SK-N-SH (cell line): ENCODE data around the gene CRACR2A. TPM values are rescaled to one million over a fixed set of nuclear protein-coding genes. Genes with fewer than 3 reads are reported as not detected.

ENCODE experiments used
- CTCF ChIA-PET: fragments of 300-600, 350-600 bp; formaldehyde crosslinking; extraction: SDS; loops from one replicate; lab custom pipeline; 2021; lab: Yijun Ruan, JAX
- POLR2A ChIA-PET: fragments of 350-600 bp; sonication (Branson Sonifier 250); formaldehyde crosslinking; extraction: SDS; loops from one replicate; lab custom pipeline; 2020; ENCODE audit warnings: antibody characterized with exemption, inconsistent platforms; lab: Yijun Ruan, JAX
- DNase-seq: peaks from one replicate; pipeline ENCODE4 v3.0.0; 2012
- H2AFZ ChIP-seq: fragments of 200-600 bp; sonication (generic); 2 replicates; pipeline ENCODE4 v1.8.1; 2016; ENCODE audit warnings: antibody characterized with exemption, mild to moderate bottlenecking, low read depth
- H3F3A ChIP-seq: fragments of 200-600 bp; sonication (generic); replicated peaks from 2 replicates; pipeline ENCODE3; 2016; ENCODE audit warnings: antibody characterized with exemption, mild to moderate bottlenecking; ENCODE audit not compliant: insufficient read depth
- H3K27ac ChIP-seq, 2 experiments: fragments of 200-500 bp in 1 of 2; fragments of 200-600 bp in 1 of 2; sonication (Bioruptor generic) in 1 of 2; sonication (generic), shearing (Covaris generic) in 1 of 2; 2 replicates each; pipeline versions ENCODE4 v1.5.1 to v1.6.1; 2014 to 2016; ENCODE audit warnings: low read depth in 2 of 2, inconsistent platforms in 1 of 2, low read length in 1 of 2, mild to moderate bottlenecking in 1 of 2, mixed read lengths in 1 of 2
- H3K27me3 ChIP-seq: fragments of 200-600 bp; sonication (generic), shearing (Covaris generic); 2 replicates; pipeline ENCODE4 v1.6.1; 2016; ENCODE audit warnings: mixed run types; ENCODE audit not compliant: insufficient read depth
- H3K36me3 ChIP-seq, 2 experiments: fragments of 200-500 bp in 1 of 2; fragments of 200-600 bp in 1 of 2; sonication (Bioruptor generic) in 1 of 2; sonication (generic) in 1 of 2; replicated peaks in 1 of 2; 2 replicates each; pipeline versions ENCODE3 to v1.5.1; 2014 to 2016; ENCODE audit warnings: low read length in 1 of 2, mild to moderate bottlenecking in 1 of 2; ENCODE audit not compliant: insufficient read depth in 2 of 2, control insufficient read depth in 1 of 2
- H3K4me1 ChIP-seq, 2 experiments: fragments of 200-500 bp in 1 of 2; fragments of 200-600 bp in 1 of 2; sonication (Bioruptor generic) in 1 of 2; sonication (generic), shearing (Covaris generic) in 1 of 2; 2 replicates each; pipeline versions ENCODE4 v1.5.1 to v1.6.1; 2014 to 2016; ENCODE audit warnings: low read depth in 1 of 2, low read length in 1 of 2, mixed run types in 1 of 2; ENCODE audit not compliant: insufficient read depth in 2 of 2, control insufficient read depth in 1 of 2
- H3K4me2 ChIP-seq: fragments of 200-600 bp; sonication (generic), shearing (Covaris generic); 2 replicates; pipeline ENCODE4 v1.6.1; 2017; ENCODE audit warnings: mixed run types
- H3K4me3 ChIP-seq, 2 experiments: fragments of 200-500 bp in 1 of 2; fragments of 200-600 bp in 1 of 2; sonication (Bioruptor generic) in 1 of 2; sonication (generic), shearing (Covaris generic) in 1 of 2; 2 replicates each; pipeline versions ENCODE4 v1.5.1 to v1.8.1; 2014 to 2016; ENCODE audit warnings: low read depth in 2 of 2, inconsistent platforms in 1 of 2, low read length in 1 of 2, mild to moderate bottlenecking in 1 of 2, mixed read lengths in 1 of 2, moderate library complexity in 1 of 2
- H3K79me2 ChIP-seq: fragments of 200-600 bp; sonication (generic); 2 replicates; pipeline ENCODE4 v1.8.1; 2017; ENCODE audit warnings: mild to moderate bottlenecking; ENCODE audit not compliant: insufficient read depth
- H3K9ac ChIP-seq: fragments of 200-600 bp; sonication (generic); 2 replicates; pipeline ENCODE4 v1.6.1; 2017; ENCODE audit warnings: mixed run types
- H3K9me2 ChIP-seq: fragments of 200-600 bp; sonication (generic); 2 replicates; pipeline ENCODE4 v1.6.1; 2017; ENCODE audit warnings: mixed run types
- H3K9me3 ChIP-seq: fragments of 200-600 bp; sonication (generic); 2 replicates; pipeline ENCODE4 v1.6.1; 2017; ENCODE audit warnings: mixed run types, mild to moderate bottlenecking, moderate library complexity
- H4K20me1 ChIP-seq: fragments of 200-600 bp; sonication (generic); 2 replicates; pipeline ENCODE4 v1.6.1; 2017; ENCODE audit warnings: mild to moderate bottlenecking, mixed run types; ENCODE audit not compliant: insufficient read depth
- CHD2 ChIP-seq: fragments of 150-350 bp; IDR thresholded peaks from 2 replicates; pipeline ENCODE4 v1.6.1; 2018; ENCODE audit warnings: low read length; ENCODE audit not compliant: partially characterized antibody
- EZH2phosphoT487 ChIP-seq: fragments of 200-600 bp; sonication (generic); IDR thresholded peaks from 2 replicates; pipeline ENCODE4 v1.6.1; 2017; ENCODE audit warnings: low read depth, mixed run types, mild to moderate bottlenecking, antibody characterized with exemption, moderate library complexity, borderline replicate concordance
- FOSL2 ChIP-seq: IDR thresholded peaks from 2 replicates; pipeline ENCODE4 v1.4.0; 2012; ENCODE audit warnings: low read depth, mild to moderate bottlenecking, moderate library complexity, borderline replicate concordance
- FOXJ3 ChIP-seq: sonication (generic); formaldehyde crosslinking; IDR thresholded peaks from 2 replicates; pipeline ENCODE4 v1.5.1; 2020; ENCODE audit warnings: mild to moderate bottlenecking, missing genetic modification reagents
- FOXM1 ChIP-seq: IDR thresholded peaks from 2 replicates; pipeline ENCODE4 v1.4.0; 2012; ENCODE audit warnings: low read depth, mild to moderate bottlenecking
- GABPA ChIP-seq: IDR thresholded peaks from 2 replicates; pipeline ENCODE4 v1.4.0; 2012; ENCODE audit warnings: low read depth, mild to moderate bottlenecking
- MAX ChIP-seq: IDR thresholded peaks from 2 replicates; pipeline ENCODE4 v1.4.0; 2012; ENCODE audit warnings: low read depth
- MEF2A ChIP-seq: IDR thresholded peaks from 2 replicates; pipeline ENCODE4 v1.4.0; 2012; ENCODE audit warnings: low read depth, borderline replicate concordance
- PBX3 ChIP-seq: IDR thresholded peaks from 2 replicates; pipeline ENCODE4; 2012
- RAD21 ChIP-seq: IDR thresholded peaks from 2 replicates; pipeline ENCODE4 v1.6.1; 2012; ENCODE audit warnings: mild to moderate bottlenecking, low read length
- RCOR1 ChIP-seq: fragments of 150-350 bp; IDR thresholded peaks from 2 replicates; pipeline ENCODE4 v1.6.1; 2017; ENCODE audit warnings: antibody characterized with exemption, low read length
- SMC3 ChIP-seq: IDR thresholded peaks from 2 replicates; pipeline ENCODE4 v1.6.1; 2012; ENCODE audit warnings: low read depth, low read length, improper control_type of control experiment
- TAF1 ChIP-seq: IDR thresholded peaks from 2 replicates; pipeline ENCODE4 v1.6.1; 2012; ENCODE audit warnings: low read depth, mild to moderate bottlenecking, low read length, moderate library complexity, borderline replicate concordance
- TCF12 ChIP-seq: IDR thresholded peaks from 2 replicates; pipeline ENCODE4 v1.4.0; 2012
- USF1 ChIP-seq: IDR thresholded peaks from 2 replicates; pipeline ENCODE4 v1.4.0; 2012; ENCODE audit warnings: low read depth, borderline replicate concordance
- USF2 ChIP-seq: fragments of 150-350 bp; IDR thresholded peaks from 2 replicates; pipeline ENCODE4 v1.6.1; 2017; ENCODE audit warnings: antibody characterized with exemption, low read length, low read depth, borderline replicate concordance
- YY1 ChIP-seq: IDR thresholded peaks from 2 replicates; pipeline ENCODE4 v1.4.0; 2012; ENCODE audit warnings: low read depth, mild to moderate bottlenecking
- ZBTB33 ChIP-seq: IDR thresholded peaks from 2 replicates; pipeline ENCODE4 v1.4.0; 2012; ENCODE audit warnings: low read depth, borderline replicate concordance
- WGBS: methylation state at CpG from one replicate; pipeline ENCODE4 v1.1.6; 2017; ENCODE audit warnings: low lambda C conversion rate; 5-methylcytosine and 5-hydroxymethylcytosine counted together
- polyA plus RNA-seq, 3 experiments: library from polyadenylated mRNA; depleted of rRNA; stranded (reverse); fragments of >200 nt; gene quantifications; 2 replicates each; pipeline ENCODE4 v1.2.3, GENCODE V29; 2012

The CRACR2A gene
- polyA plus RNA-seq, 1 of the 3 experiments (the other 2 are of a cell fraction) = 0.12 TPM

- no peak for TF ChIP-seq ZBTB33
- TF ChIP-seq USF2 = no peak
- no peak for TF ChIP-seq FOXJ3 (CRISPR knock-in tag)
- TF ChIP-seq GABPA = no peak
- TF ChIP-seq EZH2phosphoT487 = no peak
- no peak for TF ChIP-seq TAF1
- TF ChIP-seq FOXM1 = no peak
- no peak for TF ChIP-seq TCF12
- no peak for TF ChIP-seq MAX
- TF ChIP-seq YY1 = no peak
- no peak for TF ChIP-seq RAD21
- TF ChIP-seq SMC3 = no peak
- no peak for TF ChIP-seq MEF2A
- no peak for TF ChIP-seq USF1
- no peak for TF ChIP-seq FOSL2
- TF ChIP-seq CHD2 = no peak
- no peak for TF ChIP-seq PBX3
- TF ChIP-seq RCOR1 = no peak
- Histone ChIP-seq H2AFZ (no peak overlapping the region), H4K20me1 (no peaks in the 10 kb centered on the region), H3K27ac (no peak overlapping the region), H3K4me3 (no peak overlapping the region), H3K36me3 (no peaks in the 10 kb centered on the region), H3F3A (no peaks in the 10 kb centered on the region), H3K27me3 (peaks cover 9% of the 10 kb centered on the region; the same call in 1 of the 2 replicates), H3K79me2 (no peaks in the 10 kb centered on the region), H3K4me1 (no peaks in the 10 kb centered on the region), H3K9ac (no peak overlapping the region), H3K4me2 (no peak overlapping the region), H3K9me2 (no peaks in the 10 kb centered on the region), H3K9me3 (no peaks in the 10 kb centered on the region)
- ChIA-PET POLR2A (no interaction called here), CTCF (no interaction called here)
- no peak for DNase-seq
- WGBS = 0% methylated on average over 1 of the region's 1 CpG
These were observed 181.6 kb downstream of the CRACR2A start for GRCh38 chr12:3571323-3571722.
